22Rv1 (cell line): Measurements from ENCODE around the gene DNAJB8.

ENCODE experiments used
- ZFX ChIP-seq: fragments of 450-650 bp; IDR thresholded peaks from 2 replicates; pipeline ENCODE4 v1.6.1; 2017; ENCODE audit warnings: antibody characterized with exemption, borderline replicate concordance
- TF ChIP-seq, protein P1 (sequence below): fragments of 450-650 bp; IDR thresholded peaks from 2 replicates; pipeline ENCODE4 v1.5.1; 2017; ENCODE audit warnings: mild to moderate bottlenecking

DNA sequence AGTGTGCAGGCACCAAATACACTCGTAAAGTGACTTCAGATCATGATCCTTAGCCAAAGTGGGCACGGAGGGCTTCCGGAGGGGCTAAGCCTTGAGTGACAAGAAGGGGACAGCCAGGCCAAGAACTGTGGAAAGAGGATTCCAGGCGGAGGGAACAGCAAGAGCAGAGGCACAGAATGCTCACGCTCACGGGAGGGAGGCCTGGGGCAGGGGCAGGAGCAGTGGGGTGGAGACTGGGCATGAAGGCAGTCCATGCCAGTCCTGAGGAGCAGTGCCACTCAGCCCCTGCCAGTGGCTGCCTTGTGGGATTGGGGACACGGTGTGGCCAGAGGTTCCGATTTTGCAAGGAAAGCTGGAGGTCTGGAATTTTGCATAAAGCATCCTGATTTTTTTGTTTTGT, 36.0 kb downstream of the DNAJB8 start:
- TF ChIP-seq, protein P1, sequence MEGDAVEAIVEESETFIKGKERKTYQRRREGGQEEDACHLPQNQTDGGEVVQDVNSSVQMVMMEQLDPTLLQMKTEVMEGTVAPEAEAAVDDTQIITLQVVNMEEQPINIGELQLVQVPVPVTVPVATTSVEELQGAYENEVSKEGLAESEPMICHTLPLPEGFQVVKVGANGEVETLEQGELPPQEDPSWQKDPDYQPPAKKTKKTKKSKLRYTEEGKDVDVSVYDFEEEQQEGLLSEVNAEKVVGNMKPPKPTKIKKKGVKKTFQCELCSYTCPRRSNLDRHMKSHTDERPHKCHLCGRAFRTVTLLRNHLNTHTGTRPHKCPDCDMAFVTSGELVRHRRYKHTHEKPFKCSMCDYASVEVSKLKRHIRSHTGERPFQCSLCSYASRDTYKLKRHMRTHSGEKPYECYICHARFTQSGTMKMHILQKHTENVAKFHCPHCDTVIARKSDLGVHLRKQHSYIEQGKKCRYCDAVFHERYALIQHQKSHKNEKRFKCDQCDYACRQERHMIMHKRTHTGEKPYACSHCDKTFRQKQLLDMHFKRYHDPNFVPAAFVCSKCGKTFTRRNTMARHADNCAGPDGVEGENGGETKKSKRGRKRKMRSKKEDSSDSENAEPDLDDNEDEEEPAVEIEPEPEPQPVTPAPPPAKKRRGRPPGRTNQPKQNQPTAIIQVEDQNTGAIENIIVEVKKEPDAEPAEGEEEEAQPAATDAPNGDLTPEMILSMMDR: no peak
- TF ChIP-seq ZFX: no peak
